ENCODE results near the gene MR1.
A peak's percentile ranks its signal among the peaks of the same experiment; 100 is the strongest.

DNA sequence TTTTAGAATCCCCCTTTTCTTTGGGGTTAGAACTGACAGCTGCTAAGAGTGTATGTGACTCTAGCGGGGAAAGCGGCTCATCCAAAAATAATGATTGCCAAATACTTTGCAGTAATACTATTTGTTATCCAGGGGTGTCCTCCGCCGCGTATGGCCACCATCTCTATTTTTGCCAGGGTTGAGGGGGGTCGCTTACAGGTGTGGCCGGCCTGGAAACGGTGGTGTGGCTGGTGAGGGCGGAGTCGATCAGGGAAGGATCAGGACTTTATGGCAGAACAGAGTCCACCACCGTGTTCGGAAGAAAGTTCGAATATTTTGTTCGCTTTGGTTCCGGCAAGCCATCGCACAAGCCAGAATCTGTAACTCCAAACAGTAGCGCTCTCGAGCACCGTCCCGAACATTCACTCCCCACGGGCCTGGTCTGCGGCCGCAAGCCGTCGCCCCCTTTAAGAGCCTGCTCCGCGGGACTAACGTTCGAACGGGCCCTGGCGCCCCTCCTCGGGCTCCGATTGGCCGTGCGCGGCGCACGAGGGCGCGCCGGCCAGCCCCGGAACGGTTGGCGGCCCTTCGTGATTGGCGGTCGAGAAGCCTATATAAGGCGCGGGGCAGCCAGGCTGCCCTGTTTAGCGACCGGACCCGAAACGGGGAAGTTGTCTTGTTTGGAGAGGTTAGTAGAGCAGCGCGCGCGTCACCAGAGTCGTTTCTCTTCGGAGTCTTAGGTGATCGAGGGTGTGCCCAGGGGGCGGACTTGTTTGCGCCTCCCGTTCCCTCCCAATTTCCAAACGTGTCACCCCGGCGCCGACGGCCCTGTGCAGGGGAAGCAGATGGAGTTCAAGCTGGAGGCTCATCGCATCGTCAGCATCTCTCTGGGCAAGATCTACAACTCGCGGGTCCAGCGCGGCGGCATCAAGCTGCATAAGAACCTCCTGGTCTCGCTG is 54.6 kb downstream of the MR1 start, which contains the start of gene IER5:
- TF ChIP-seq POLR2A (IDR thresholded peaks at IDR 0.05; ENCODE audit: low read depth, low read length), result peak; percentile 100
- TF ChIP-seq POLR2AphosphoS5 (IDR thresholded peaks at IDR 0.05; ENCODE audit: low read depth, low read length), result peak; percentile 100
- TF ChIP-seq TAF1 (IDR thresholded peaks at IDR 0.05; ENCODE audit: borderline replicate concordance, low read depth, low read length), result peak; percentile 98

Measured in GM12892 (cell line).